Right renal cortex interstitium (tissue), 3 donors: ENCODE measurements around the gene BRPF1. TPM values are rescaled to one million over a fixed set of nuclear protein-coding genes. Genes with fewer than 3 reads are reported as not detected.

ENCODE experiments used
- DNase-seq, 3 donors: peaks; one replicate each; pipeline ENCODE4 v3.0.0-alpha.2; 2013; ENCODE audit warnings: low read depth in 3 of 3, low spot score in 2 of 3
- polyA plus RNA-seq, 3 donors: library from polyadenylated mRNA; unstranded; fragments of 120-200 nt; gene quantifications; one replicate each; pipeline ENCODE4 v1.2.1, GENCODE V29; 2013; ENCODE audit not compliant: insufficient read length in 3 of 3

BRPF1 gene
- polyA plus RNA-seq, 3 donors, result 18.2 to 20.7 (median 19.1) TPM

DNA sequence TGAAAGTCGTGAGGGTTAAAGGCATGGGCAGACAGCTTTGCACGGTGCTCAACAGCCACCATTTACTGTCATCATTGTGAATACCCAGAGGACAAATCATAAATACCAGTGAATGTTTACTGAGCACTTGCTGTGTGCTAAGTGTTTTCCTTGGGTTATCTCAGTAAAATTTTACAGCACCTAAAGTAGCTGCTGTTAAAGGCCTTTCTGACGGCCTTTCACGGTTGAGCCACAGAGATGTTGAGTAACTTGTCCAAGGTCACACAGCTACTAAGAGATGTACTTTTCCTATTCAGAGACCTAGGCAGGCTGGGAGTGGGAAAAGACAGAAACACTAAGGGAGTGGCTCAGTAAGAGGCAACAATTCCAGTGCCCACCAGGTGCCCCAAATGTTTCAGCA, 28.3 kb upstream of the BRPF1 start:
- no peak for DNase-seq

GRCh38 chr3:9703736-9704346, 27.7 kb upstream of the BRPF1 start, which contains the start of gene CPNE9:
Gene CPNE9 (plus strand): TSS chr3:9703833. CDS start chr3:9703997, 164 bp downstream.
- DNase-seq, result no peak

- DNase-seq, result peak; percentile 13 to 32 (median 31)
These were observed 26.9 kb upstream of the BRPF1 start for GRCh38 chr3:9704347-9705322.

- DNase-seq, result no peak
These were observed 21.3 kb upstream of the BRPF1 start for GRCh38 chr3:9710174-9710739.

- no peak for DNase-seq
These were observed 19.1 kb upstream of the BRPF1 start for GRCh38 chr3:9712415-9712814.

GRCh38 chr3:9713142-9713541, 18.4 kb upstream of the BRPF1 start:
- no peak for DNase-seq

DNA sequence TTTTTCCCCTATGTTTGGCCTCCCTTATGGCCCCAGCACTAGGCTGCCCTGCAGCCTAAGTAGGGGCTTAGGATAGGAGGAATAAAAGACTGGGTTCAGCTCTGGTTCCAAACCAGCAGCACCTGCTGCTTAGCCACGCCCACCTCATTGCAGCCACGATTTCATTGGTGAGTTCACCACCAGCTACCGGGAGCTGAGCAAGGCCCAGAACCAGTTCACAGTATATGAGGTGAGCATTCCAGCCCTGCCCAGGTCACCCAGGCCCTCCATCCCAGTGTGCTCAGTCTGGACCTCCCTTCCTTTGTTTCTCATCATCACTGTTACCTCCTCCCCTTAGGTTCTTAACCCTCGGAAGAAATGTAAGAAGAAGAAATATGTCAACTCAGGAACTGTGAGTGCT, 16.4 kb upstream of the BRPF1 start:
- DNase-seq, result no peak

GRCh38 chr3:9715764-9716437, 15.6 kb upstream of the BRPF1 start:
- DNase-seq, result no peak

DNA sequence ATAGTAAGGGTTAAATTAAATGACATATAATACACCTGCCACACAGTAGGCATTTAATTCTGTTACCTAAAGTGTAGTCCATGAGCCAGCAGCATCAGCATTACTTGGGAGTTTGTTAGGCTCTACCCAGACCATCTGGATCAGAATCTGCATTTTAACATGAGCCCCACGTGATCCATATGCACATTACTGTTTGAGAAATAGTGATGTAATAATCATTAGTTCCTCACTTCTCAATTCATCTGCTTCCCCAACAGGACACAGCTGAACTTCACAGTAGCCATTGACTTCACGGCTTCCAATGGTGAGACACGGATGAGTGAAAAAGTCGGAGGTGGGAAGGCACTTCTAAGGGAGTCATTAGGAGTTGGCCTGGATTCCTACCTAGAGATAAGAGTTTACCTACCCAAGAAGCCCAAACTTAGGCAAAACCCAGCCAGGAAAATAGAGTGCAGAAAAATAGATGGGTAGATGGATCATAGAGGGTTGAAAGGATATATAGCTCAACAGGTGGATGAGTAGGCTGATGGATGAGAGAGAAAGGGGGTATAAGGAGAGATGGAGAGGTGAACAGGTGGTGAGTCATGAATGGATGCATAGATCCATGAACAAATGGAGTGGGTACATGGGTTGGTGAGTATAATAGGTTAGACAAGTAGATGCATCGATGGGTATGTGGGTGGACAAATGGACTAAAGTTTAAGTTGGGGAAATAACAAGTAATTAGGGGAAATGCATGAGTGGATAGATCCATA, 14.6 kb upstream of the BRPF1 start:
- no peak for DNase-seq

DNA sequence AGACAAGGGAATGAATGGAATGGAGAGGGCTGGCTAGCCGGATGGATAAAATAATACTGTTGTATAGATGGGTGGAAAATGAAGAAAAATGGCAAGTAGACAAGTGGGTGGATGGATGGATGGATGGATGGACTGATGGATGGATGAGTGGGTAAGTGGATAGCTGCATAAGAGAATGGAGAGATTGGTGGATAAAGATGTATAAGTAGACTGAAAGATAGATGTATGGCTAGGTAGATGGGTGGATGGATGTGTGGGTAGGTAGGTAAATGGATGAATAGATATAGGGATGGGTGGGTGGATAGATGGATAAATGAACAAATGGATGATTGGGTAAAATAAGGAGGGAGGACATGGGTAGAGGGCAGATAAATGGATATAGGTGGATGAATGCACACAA, 14.0 kb upstream of the BRPF1 start:
- no peak for DNase-seq

DNA sequence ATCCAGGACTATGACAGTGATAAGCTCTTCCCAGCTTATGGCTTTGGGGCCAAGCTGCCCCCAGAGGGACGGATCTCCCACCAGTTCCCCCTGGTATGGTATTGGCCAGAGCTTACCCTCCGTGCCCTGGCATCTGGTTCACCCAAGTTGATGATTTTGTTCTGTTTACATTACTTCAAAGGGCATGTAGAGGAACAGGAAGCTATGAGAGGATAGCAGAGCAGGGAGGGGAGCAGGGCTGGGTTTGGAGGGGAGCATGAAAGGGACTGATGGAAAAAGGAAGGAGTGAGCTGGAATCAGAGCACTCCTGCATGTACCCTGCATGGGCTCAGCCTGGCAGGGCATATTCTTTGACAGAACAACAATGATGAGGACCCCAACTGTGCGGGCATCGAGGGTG, 13.4 kb upstream of the BRPF1 start:
- DNase-seq, result no peak

DNA sequence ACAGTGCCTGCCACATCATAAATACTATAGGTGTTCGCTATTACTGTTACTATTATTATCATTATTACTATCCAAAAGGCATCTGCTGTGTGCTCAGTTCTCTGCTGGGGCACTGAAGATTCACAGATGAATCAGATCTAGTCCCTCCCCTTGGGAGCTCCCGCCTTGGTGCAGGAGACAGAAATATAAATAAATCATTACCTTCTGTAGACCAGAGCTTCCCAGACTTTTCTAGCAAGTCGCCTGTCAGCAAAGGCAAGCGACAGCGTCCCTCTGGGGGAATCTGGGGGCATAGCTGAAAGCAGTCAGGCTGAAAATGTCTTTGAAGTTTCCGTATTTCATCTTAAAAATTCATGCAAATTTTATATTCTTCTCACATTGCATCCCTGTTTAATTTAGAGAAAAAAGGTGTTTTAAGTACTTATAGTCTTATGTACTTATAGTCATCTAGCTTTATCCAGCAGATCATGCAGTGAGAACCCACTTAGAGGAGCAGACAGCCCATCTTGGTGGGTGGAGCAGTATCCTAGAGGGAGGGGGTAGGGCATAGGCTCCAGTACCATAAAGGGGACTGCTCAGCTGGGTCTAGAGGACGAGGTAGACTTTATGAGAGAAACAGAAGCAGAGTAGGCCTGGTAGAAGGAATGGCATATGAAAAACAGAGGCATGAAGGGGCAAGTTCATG, 10.4 kb upstream of the BRPF1 start:
- DNase-seq, result no peak

DNA sequence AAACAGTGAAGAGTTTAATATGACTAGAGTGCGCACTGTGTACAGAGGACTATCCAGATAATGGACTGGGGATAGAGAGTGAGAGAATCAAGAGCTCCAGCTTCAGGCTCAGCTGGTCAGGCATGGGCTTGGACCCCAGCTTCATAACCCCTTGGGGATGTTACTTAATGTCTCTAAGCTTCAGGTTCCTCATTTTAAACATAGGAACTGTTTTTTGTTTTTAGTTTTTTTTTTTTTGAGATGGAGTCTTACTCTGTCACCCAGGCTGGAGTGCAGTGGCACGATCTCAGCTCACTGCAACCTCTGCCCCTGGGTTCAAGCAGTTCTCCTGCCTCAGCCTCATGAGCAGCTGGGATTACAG, 9.9 kb upstream of the BRPF1 start:
- no peak for DNase-seq

DNA sequence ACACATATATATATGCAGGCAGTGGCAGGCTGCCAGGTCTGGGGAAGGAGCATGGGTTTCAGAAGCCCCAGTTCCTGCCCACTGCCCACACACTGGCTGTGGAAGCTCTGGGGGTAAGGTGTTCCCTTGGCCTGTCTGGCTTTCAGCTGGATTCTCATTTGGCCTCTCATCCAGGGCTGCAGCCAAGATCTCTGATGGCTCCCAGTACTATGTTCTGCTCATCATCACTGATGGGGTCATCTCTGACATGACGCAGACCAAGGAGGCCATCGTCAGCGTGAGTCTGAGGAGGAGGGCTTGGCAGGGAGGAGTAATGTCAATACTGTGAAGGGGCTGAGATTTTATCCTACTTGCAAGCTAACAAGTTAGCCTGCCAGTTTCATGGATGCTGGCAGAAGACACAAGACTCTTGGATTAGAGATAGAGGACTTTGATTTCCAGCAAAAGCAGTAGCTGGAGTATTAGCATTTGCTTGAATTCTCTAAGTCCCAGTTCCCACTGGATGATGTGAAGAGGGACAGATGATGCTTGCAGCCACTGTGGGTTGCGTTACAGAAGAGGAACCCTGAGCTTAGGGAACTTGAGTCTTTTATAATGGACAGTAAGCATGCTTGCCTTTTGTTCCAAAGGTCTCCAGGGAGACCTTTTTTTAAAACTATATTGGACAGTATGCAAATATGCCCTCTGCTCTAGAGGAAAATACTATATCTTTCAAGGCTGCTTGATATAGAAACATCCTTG, 5.6 kb upstream of the BRPF1 start:
- DNase-seq, result no peak

GRCh38 chr3:9727041-9727595, 4.4 kb upstream of the BRPF1 start:
- no peak for DNase-seq

- DNase-seq, result no peak
These were observed 3.8 kb upstream of the BRPF1 start for GRCh38 chr3:9727743-9728142.

GRCh38 chr3:9729419-9729818, 2.1 kb upstream of the BRPF1 start:
- no peak for DNase-seq

- DNase-seq, result no peak
These were observed 804 bp upstream of the BRPF1 start for GRCh38 chr3:9730657-9731205.
